Measurements from ENCODE around the gene HAAO. TPM values are rescaled to one million over a fixed set of nuclear protein-coding genes. Genes with fewer than 3 reads are reported as not detected.

The HAAO gene
- total RNA-seq, 1 experiment from 2014 or later, result 8.0 TPM

- TF ChIP-seq ESRRA (CRISPR knock-in tag; IDR thresholded peaks at IDR 0.05; ENCODE audit: borderline replicate concordance), result no peak
- TF ChIP-seq MYBL2 (CRISPR knock-in tag; IDR thresholded peaks at IDR 0.05), result no peak
- TF ChIP-seq, protein P1, sequence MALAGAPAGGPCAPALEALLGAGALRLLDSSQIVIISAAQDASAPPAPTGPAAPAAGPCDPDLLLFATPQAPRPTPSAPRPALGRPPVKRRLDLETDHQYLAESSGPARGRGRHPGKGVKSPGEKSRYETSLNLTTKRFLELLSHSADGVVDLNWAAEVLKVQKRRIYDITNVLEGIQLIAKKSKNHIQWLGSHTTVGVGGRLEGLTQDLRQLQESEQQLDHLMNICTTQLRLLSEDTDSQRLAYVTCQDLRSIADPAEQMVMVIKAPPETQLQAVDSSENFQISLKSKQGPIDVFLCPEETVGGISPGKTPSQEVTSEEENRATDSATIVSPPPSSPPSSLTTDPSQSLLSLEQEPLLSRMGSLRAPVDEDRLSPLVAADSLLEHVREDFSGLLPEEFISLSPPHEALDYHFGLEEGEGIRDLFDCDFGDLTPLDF (CRISPR knock-in tag; IDR thresholded peaks at IDR 0.05), result no peak
- TF ChIP-seq, protein P2, sequence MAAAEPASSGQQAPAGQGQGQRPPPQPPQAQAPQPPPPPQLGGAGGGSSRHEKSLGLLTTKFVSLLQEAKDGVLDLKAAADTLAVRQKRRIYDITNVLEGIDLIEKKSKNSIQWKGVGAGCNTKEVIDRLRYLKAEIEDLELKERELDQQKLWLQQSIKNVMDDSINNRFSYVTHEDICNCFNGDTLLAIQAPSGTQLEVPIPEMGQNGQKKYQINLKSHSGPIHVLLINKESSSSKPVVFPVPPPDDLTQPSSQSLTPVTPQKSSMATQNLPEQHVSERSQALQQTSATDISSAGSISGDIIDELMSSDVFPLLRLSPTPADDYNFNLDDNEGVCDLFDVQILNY (CRISPR knock-in tag; IDR thresholded peaks at IDR 0.05), result no peak
- TF ChIP-seq FOXJ3 (CRISPR knock-in tag; IDR thresholded peaks at IDR 0.05; ENCODE audit: borderline replicate concordance), result no peak
Measured at GRCh38 chr2:42824454-42824807, 32.0 kb upstream of the HAAO start (continued).

DNA sequence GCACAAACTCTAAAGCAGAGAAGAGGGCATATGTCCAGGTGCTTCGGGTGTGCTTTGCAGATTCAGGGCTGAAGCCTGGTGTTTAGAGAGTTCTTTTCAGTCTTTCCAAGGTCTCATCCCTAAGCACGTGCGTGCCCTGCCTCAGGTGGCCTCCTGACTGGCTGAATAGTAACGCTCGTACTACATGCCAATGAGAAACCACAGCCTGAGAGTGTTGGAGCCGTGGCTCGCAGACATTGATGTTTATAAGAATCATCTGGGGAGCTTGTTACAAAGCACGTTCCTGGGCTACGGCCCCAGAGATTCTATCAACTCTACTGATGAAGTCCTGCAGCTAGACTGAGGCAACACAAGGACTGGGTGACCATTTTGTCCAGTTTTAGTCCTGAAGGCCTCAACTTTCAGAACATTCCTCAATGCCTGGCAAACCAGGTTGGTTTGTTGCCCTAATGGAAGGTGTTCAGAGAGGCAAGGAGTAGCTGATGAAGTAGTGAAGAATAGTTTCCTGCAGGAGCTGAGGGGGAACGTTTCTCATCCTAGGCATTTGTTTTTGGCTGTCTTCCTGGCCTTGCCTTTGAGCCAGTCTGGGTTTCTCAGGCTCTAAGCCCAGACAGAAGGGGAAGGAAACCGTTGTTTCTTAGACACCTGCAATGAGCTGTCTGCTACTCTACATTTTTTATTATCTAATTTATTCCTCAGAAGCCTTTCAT is 31.5 kb upstream of the HAAO start:
- H3K27me3 Mint-ChIP-seq (ENCODE audit: low read depth), result peaks cover 16% of the 10 kb centered on the region
- TF ChIP-seq TEAD4 (CRISPR knock-in tag; IDR thresholded peaks at IDR 0.05) (no peak), CREM (CRISPR knock-in tag; IDR thresholded peaks at IDR 0.05) (no peak), ZNF263 (CRISPR knock-in tag; IDR thresholded peaks at IDR 0.05; ENCODE audit: low read depth) (no peak), ATF2 (CRISPR knock-in tag; IDR thresholded peaks at IDR 0.05; ENCODE audit: borderline replicate concordance, low read depth) (no peak)
- TF ChIP-seq, protein P3, sequence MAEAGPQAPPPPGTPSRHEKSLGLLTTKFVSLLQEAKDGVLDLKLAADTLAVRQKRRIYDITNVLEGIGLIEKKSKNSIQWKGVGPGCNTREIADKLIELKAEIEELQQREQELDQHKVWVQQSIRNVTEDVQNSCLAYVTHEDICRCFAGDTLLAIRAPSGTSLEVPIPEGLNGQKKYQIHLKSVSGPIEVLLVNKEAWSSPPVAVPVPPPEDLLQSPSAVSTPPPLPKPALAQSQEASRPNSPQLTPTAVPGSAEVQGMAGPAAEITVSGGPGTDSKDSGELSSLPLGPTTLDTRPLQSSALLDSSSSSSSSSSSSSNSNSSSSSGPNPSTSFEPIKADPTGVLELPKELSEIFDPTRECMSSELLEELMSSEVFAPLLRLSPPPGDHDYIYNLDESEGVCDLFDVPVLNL (CRISPR knock-in tag; IDR thresholded peaks at IDR 0.05; ENCODE audit: borderline replicate concordance, low read depth), result no peak
- no peak overlapping the region for H3K27ac Mint-ChIP-seq
- no peaks in the 10 kb centered on the region for H3K9me3 Mint-ChIP-seq
- no peak overlapping the region for H3K4me3 Mint-ChIP-seq
- H3K4me1 Mint-ChIP-seq, result 0 out of 2 replicates have a peak, but pooled peaks cover 4% of the 10 kb centered on the region
- ChIA-PET POLR2A (no interaction called here), CTCF (interaction anchor here (1.3 to 2.2 kb wide), 3 partner anchors 11 to 102 kb away, joined by 3 to 11 read pairs (median 5); no protein-coding TSS in a partner anchor)
- ATAC-seq, result no peak
- no peak for DNase-seq (ENCODE audit: low spot score)
- H3K36me3 Mint-ChIP-seq, result no peaks in the 10 kb centered on the region

GRCh38 chr2:42819160-42819559 is 26.8 kb upstream of the HAAO start:
- Mint-ChIP-seq H3K27ac (no peak overlapping the region), H3K27me3 (ENCODE audit: low read depth) (peaks cover 3% of the 10 kb centered on the region), H3K4me3 (no peak overlapping the region), H3K4me1 (peaks cover 6% of the 10 kb centered on the region), H3K9me3 (peaks cover 8% of the 10 kb centered on the region), H3K36me3 (peaks cover 2% of the 10 kb centered on the region)
- ChIA-PET POLR2A (no interaction called here), CTCF (interaction anchor here (0.7 to 1.0 kb wide), 2 partner anchors 25 to 47 kb away, joined by 3 read pairs; no protein-coding TSS in a partner anchor)
- ATAC-seq, result no peak
- no peak for DNase-seq (ENCODE audit: low spot score)
- no peak for TF ChIP-seq NR3C1 (CRISPR knock-in tag; conservative IDR thresholded peaks at IDR 0.05; ENCODE audit: low read depth)
- TF ChIP-seq ZNF138 (CRISPR knock-in tag; conservative IDR thresholded peaks at IDR 0.05), result no peak
- TF ChIP-seq, protein P3 (CRISPR knock-in tag; IDR thresholded peaks at IDR 0.05; ENCODE audit: borderline replicate concordance, low read depth), result no peak
- TF ChIP-seq, protein P4, sequence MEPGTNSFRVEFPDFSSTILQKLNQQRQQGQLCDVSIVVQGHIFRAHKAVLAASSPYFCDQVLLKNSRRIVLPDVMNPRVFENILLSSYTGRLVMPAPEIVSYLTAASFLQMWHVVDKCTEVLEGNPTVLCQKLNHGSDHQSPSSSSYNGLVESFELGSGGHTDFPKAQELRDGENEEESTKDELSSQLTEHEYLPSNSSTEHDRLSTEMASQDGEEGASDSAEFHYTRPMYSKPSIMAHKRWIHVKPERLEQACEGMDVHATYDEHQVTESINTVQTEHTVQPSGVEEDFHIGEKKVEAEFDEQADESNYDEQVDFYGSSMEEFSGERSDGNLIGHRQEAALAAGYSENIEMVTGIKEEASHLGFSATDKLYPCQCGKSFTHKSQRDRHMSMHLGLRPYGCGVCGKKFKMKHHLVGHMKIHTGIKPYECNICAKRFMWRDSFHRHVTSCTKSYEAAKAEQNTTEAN (CRISPR knock-in tag; IDR thresholded peaks at IDR 0.05), result no peak
- no peak for TF ChIP-seq ATF3 (CRISPR knock-in tag; conservative IDR thresholded peaks at IDR 0.05)
- TF ChIP-seq PRRX2 (CRISPR knock-in tag; IDR thresholded peaks at IDR 0.05), result no peak
- TF ChIP-seq, protein P5, sequence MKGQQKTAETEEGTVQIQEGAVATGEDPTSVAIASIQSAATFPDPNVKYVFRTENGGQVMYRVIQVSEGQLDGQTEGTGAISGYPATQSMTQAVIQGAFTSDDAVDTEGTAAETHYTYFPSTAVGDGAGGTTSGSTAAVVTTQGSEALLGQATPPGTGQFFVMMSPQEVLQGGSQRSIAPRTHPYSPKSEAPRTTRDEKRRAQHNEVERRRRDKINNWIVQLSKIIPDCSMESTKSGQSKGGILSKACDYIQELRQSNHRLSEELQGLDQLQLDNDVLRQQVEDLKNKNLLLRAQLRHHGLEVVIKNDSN (CRISPR knock-in tag; IDR thresholded peaks at IDR 0.05), result no peak

All from WTC11 (cell line).